Hepatocyte (in vitro differentiated cells): Measurements from ENCODE around the gene POLG.

Source experiments
- CTCF ChIP-seq: fragments of 200-600 bp; sonication (generic); IDR thresholded peaks from 2 replicates; pipeline ENCODE4 v1.5.1; 2016; ENCODE audit warnings: antibody characterized with exemption, mild to moderate bottlenecking; ENCODE audit not compliant: poor library complexity
- EZH2 ChIP-seq: fragments of 200-600 bp; sonication (generic); IDR thresholded peaks from 2 replicates; pipeline ENCODE4 v1.6.1; 2016; ENCODE audit warnings: antibody characterized with exemption, mild to moderate bottlenecking, borderline replicate concordance

- TF ChIP-seq CTCF, result no peak
- TF ChIP-seq EZH2, result peak; percentile 52
Observed at GRCh38 chr15:89361451-89362202, 27.0 kb upstream of the POLG start.
